ENCODE measurements around the gene FDCSP. TPM values are rescaled to one million over a fixed set of nuclear protein-coding genes. Genes with fewer than 3 reads are reported as not detected.
A peak's percentile ranks its signal among the peaks of the same experiment; 100 is the strongest.

Gene FDCSP
- total and polyA plus RNA-seq, 2 experiments from 2014 or later: not detected

- no peak for TF ChIP-seq ZNF462 (CRISPR knock-in tag; IDR thresholded peaks at IDR 0.05)
- TF ChIP-seq NANOG (IDR thresholded peaks at IDR 0.05; ENCODE audit: borderline replicate concordance): no peak
- TF ChIP-seq ZNF331 (CRISPR knock-in tag; IDR thresholded peaks at IDR 0.05; ENCODE audit: low read depth): no peak
- TF ChIP-seq ZNF114 (CRISPR knock-in tag; IDR thresholded peaks at IDR 0.05): no peak
- no peak for TF ChIP-seq POLR2AphosphoS5 (IDR thresholded peaks at IDR 0.05; ENCODE audit: low read depth)
- TF ChIP-seq, protein P1, sequence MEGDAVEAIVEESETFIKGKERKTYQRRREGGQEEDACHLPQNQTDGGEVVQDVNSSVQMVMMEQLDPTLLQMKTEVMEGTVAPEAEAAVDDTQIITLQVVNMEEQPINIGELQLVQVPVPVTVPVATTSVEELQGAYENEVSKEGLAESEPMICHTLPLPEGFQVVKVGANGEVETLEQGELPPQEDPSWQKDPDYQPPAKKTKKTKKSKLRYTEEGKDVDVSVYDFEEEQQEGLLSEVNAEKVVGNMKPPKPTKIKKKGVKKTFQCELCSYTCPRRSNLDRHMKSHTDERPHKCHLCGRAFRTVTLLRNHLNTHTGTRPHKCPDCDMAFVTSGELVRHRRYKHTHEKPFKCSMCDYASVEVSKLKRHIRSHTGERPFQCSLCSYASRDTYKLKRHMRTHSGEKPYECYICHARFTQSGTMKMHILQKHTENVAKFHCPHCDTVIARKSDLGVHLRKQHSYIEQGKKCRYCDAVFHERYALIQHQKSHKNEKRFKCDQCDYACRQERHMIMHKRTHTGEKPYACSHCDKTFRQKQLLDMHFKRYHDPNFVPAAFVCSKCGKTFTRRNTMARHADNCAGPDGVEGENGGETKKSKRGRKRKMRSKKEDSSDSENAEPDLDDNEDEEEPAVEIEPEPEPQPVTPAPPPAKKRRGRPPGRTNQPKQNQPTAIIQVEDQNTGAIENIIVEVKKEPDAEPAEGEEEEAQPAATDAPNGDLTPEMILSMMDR (conservative IDR thresholded peaks at IDR 0.05; ENCODE audit: low read depth in 2 of 2): no peak
- no peak for TF ChIP-seq JUNB (IDR thresholded peaks at IDR 0.05; ENCODE audit: unreplicated experiment)
- no peak for TF ChIP-seq EZH2phosphoT487 (IDR thresholded peaks at IDR 0.05; ENCODE audit: unreplicated experiment)
Measured at GRCh38 chr4:70196857-70197256, 29.1 kb upstream of the FDCSP start (continued).

DNA sequence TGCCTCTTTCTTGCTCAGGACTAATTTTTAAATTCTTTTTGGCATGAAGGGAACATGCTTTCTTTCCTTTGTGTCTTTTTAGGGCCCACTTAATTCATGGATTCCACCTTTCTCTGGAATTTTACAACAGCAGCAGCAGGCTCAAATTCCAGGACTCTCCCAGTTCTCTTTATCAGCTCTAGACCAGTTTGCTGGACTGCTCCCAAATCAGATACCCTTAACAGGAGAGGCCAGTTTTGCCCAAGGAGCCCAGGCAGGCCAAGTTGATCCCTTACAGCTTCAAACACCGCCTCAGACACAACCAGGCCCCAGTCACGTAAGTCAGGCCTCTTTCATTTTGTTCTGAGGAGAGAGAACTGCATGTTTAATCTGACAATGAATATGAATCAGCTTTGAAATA, 28.1 kb upstream of the FDCSP start:
- Mint-ChIP-seq H3K36me3 (ENCODE audit: low read depth) (no peaks in the 10 kb centered on the region), H3K4me1 (peaks cover 10% of the 10 kb centered on the region; the same call in 2 of the 3 replicates), H3K27me3 (ENCODE audit: insufficient read depth, low read depth, poor library complexity) (no peaks in the 10 kb centered on the region), H3K9me3 (no peaks in the 10 kb centered on the region), H3K4me3 (no peak overlapping the region), H3K27ac (peak overlapping the region; percentile 89)
- H3K27me3 ChIP-seq (ENCODE audit: insufficient read depth): no peaks in the 10 kb centered on the region
- peak overlapping the region; percentile 61 for H2AFZ ChIP-seq
- H3K4me1 ChIP-seq (ENCODE audit: insufficient read depth): no peaks in the 10 kb centered on the region
- no peaks in the 10 kb centered on the region for H3K9me2 ChIP-seq (ENCODE audit: insufficient read depth)
- no peaks in the 10 kb centered on the region for H3F3A ChIP-seq (replicated peaks; ENCODE audit: low read depth)
- no peak overlapping the region for H3K27ac ChIP-seq (ENCODE audit: low read depth)
- no peaks in the 10 kb centered on the region for H3K79me2 ChIP-seq (replicated peaks; ENCODE audit: insufficient read depth)
- TF ChIP-seq EZH2phosphoT487 (IDR thresholded peaks at IDR 0.05; ENCODE audit: unreplicated experiment) (no peak), ZNF331 (CRISPR knock-in tag; IDR thresholded peaks at IDR 0.05; ENCODE audit: low read depth) (no peak), ZNF114 (CRISPR knock-in tag; IDR thresholded peaks at IDR 0.05) (no peak), JUNB (IDR thresholded peaks at IDR 0.05; ENCODE audit: unreplicated experiment) (no peak), POLR2AphosphoS5 (IDR thresholded peaks at IDR 0.05; ENCODE audit: low read depth) (no peak)
- H3K36me3 ChIP-seq (ENCODE audit: insufficient read depth): no peaks in the 10 kb centered on the region
- no peaks in the 10 kb centered on the region for H4K20me1 ChIP-seq (replicated peaks; ENCODE audit: insufficient read depth)
- H3K4me2 ChIP-seq: peak overlapping the region; percentile 48; the same call in 1 of the 2 replicates
- no peak overlapping the region for H3K4me3 ChIP-seq
- ATAC-seq (peak; percentile 82), DNase-seq (ENCODE audit: low spot score) (peak; percentile 31)
